ENCODE results near the gene KDM5A.
"Not testable (repeated sequence)": the region's sequence is repeated elsewhere in the genome, so short reads cannot be mapped to it uniquely, and the experiment has no call there.

KDM5A gene

GRCh38 chr12:389142-390096, at the start of gene KDM5A:
KDM5A (minus strand) TSS chr12:389320; CDS start chr12:389091, 229 bp downstream.
- peak; percentile 78 for DNase-seq (ENCODE audit: low read depth, low spot score)

GRCh38 chr12:435737-436136, 46.6 kb upstream of the KDM5A start:
- not testable (repeated sequence) for DNase-seq (ENCODE audit: low read depth, low spot score)

- no peak for DNase-seq (ENCODE audit: low read depth, low spot score)
These were observed 33.4 kb upstream of the KDM5A start for GRCh38 chr12:422526-422925.

GRCh38 chr12:418432-418831, 29.3 kb upstream of the KDM5A start:
- no peak for DNase-seq (ENCODE audit: low read depth, low spot score)

GRCh38 chr12:414859-415258, 25.7 kb upstream of the KDM5A start:
- no peak for DNase-seq (ENCODE audit: low read depth, low spot score)

- no peak for DNase-seq (ENCODE audit: low read depth, low spot score)
These were observed 12.9 kb upstream of the KDM5A start for GRCh38 chr12:402029-402389.

GRCh38 chr12:401235-402028, 12.3 kb upstream of the KDM5A start, which contains the start of gene CCDC77:
CCDC77 (plus strand) TSS chr12:401644; CDS start chr12:409384, 7,740 bp downstream.
- DNase-seq (ENCODE audit: low read depth, low spot score) = peak; percentile 60

GRCh38 chr12:400828-401227, 11.7 kb upstream of the KDM5A start:
- DNase-seq (ENCODE audit: low read depth, low spot score) = no peak

- DNase-seq (ENCODE audit: low read depth, low spot score) = no peak
These were observed 479 bp downstream of the KDM5A start for GRCh38 chr12:388541-389141.

GRCh38 chr12:388012-388411, 1.1 kb downstream of the KDM5A start:
- DNase-seq (ENCODE audit: low read depth, low spot score) = no peak

GRCh38 chr12:386651-387050, 2.5 kb downstream of the KDM5A start:
- no peak for DNase-seq (ENCODE audit: low read depth, low spot score)

GRCh38 chr12:370739-371485, 18.2 kb downstream of the KDM5A start:
- not testable (repeated sequence) for DNase-seq (ENCODE audit: low read depth, low spot score)

GRCh38 chr12:367972-368371, 21.1 kb downstream of the KDM5A start:
- DNase-seq (ENCODE audit: low read depth, low spot score) = no peak

GRCh38 chr12:366820-367219, 22.3 kb downstream of the KDM5A start:
- no peak for DNase-seq (ENCODE audit: low read depth, low spot score)

GRCh38 chr12:359091-359490, 30.0 kb downstream of the KDM5A start:
- DNase-seq (ENCODE audit: low read depth, low spot score) = no peak

GRCh38 chr12:356276-356988, 32.7 kb downstream of the KDM5A start:
- no peak for DNase-seq (ENCODE audit: low read depth, low spot score)

- DNase-seq (ENCODE audit: low read depth, low spot score) = not testable (repeated sequence)
These were observed 37.9 kb downstream of the KDM5A start for GRCh38 chr12:351197-351596.

GRCh38 chr12:349625-350024, 39.5 kb downstream of the KDM5A start:
- not testable (repeated sequence) for DNase-seq (ENCODE audit: low read depth, low spot score)

GRCh38 chr12:343036-343435, 46.1 kb downstream of the KDM5A start:
- DNase-seq (ENCODE audit: low read depth, low spot score) = peak; percentile 9

GRCh38 chr12:337039-337438, 52.1 kb downstream of the KDM5A start:
- no peak for DNase-seq (ENCODE audit: low read depth, low spot score)

GRCh38 chr12:334125-334524, 55.0 kb downstream of the KDM5A start:
- DNase-seq (ENCODE audit: low read depth, low spot score) = no peak

All from iPS DF 19.7 (cell line).